ENCODE measurements around the gene FEM1C.
A peak's percentile ranks its signal among the peaks of the same experiment; 100 is the strongest.

The FEM1C gene

GRCh38 chr5:115544436-115545350 lies at the start of gene FEM1C:
Gene FEM1C (minus strand): TSS chr5:115544775. CDS start chr5:115543493, 1,282 bp downstream.
- peak; percentile 67 to 100 (median 96) for DNase-seq

- no peak for DNase-seq
Observed at GRCh38 chr5:115589043-115589442, 44.5 kb upstream of the FEM1C start.

- no peak for DNase-seq
Observed at GRCh38 chr5:115588640-115589039, 44.1 kb upstream of the FEM1C start.

- DNase-seq = no peak
Observed at GRCh38 chr5:115586525-115587146, 42.1 kb upstream of the FEM1C start.

GRCh38 chr5:115585265-115585664 lies 40.7 kb upstream of the FEM1C start:
- no peak for DNase-seq

- DNase-seq = no peak
Observed at GRCh38 chr5:115584501-115584900, 39.9 kb upstream of the FEM1C start.

GRCh38 chr5:115583474-115583873 lies 38.9 kb upstream of the FEM1C start:
- DNase-seq = no peak

GRCh38 chr5:115580941-115581340 lies 36.4 kb upstream of the FEM1C start:
- no peak for DNase-seq

- no peak for DNase-seq
Observed at GRCh38 chr5:115579747-115580173, 35.2 kb upstream of the FEM1C start.

GRCh38 chr5:115579216-115579615 lies 34.6 kb upstream of the FEM1C start:
- peak in 14 of 56 donors; percentile 4 to 33 (median 14) for DNase-seq

GRCh38 chr5:115578657-115579056 lies 34.1 kb upstream of the FEM1C start:
- DNase-seq = no peak

- no peak for DNase-seq
Observed at GRCh38 chr5:115577741-115578140, 33.2 kb upstream of the FEM1C start.

- DNase-seq = no peak
Observed at GRCh38 chr5:115577329-115577728, 32.8 kb upstream of the FEM1C start.

- DNase-seq = no peak
Observed at GRCh38 chr5:115575167-115576070, 30.8 kb upstream of the FEM1C start.

- DNase-seq = no peak
Observed at GRCh38 chr5:115573133-115573532, 28.6 kb upstream of the FEM1C start.

- DNase-seq = peak in 52 of 56 donors; percentile 10 to 92 (median 76)
Observed at GRCh38 chr5:115571441-115571878, 26.9 kb upstream of the FEM1C start.

GRCh38 chr5:115568668-115569067 lies 24.1 kb upstream of the FEM1C start:
- no peak for DNase-seq

GRCh38 chr5:115565233-115565632 lies 20.7 kb upstream of the FEM1C start:
- DNase-seq = no peak

- no peak for DNase-seq
Observed at GRCh38 chr5:115561176-115561575, 16.6 kb upstream of the FEM1C start.

- DNase-seq = no peak
Observed at GRCh38 chr5:115559524-115559923, 14.9 kb upstream of the FEM1C start.

- DNase-seq = no peak
Observed at GRCh38 chr5:115558388-115558956, 13.9 kb upstream of the FEM1C start.

Measured in nucleus accumbens (tissue), 56 donors.